ENCODE measurements around the gene SPAG9.

SPAG9 gene

GRCh38 chr17:50945779-50946222 lies 174.9 kb downstream of the SPAG9 start:
- Histone ChIP-seq H3K9me3 (ENCODE audit: control insufficient read depth, insufficient read depth, low read depth, low read length) (no peaks in the 10 kb centered on the region), H3K4me3 (ENCODE audit: low read depth, low read length) (no peak overlapping the region), H3K27ac (ENCODE audit: extremely low read depth, low read depth, low read length) (no peak overlapping the region), H3K36me3 (ENCODE audit: control insufficient read depth in 2 of 2, insufficient read depth in 1 of 2, low read length in 2 of 2) (no peaks in the 10 kb centered on the region), H3K4me1 (ENCODE audit: control insufficient read depth, insufficient read depth, low read length) (peaks cover 8% of the 10 kb centered on the region)
- TF ChIP-seq PRDM1 (tag by site-specific recombination; IDR thresholded peaks at IDR 0.05) (no peak), KLF17 (tag by site-specific recombination; IDR thresholded peaks at IDR 0.05) (no peak), ZNF426 (tag by site-specific recombination; IDR thresholded peaks at IDR 0.05) (no peak), ZNF266 (tag by site-specific recombination; IDR thresholded peaks at IDR 0.05; ENCODE audit: low read depth) (no peak), KLF8 (tag by site-specific recombination; IDR thresholded peaks at IDR 0.05) (no peak), ZNF350 (tag by site-specific recombination; IDR thresholded peaks at IDR 0.05) (no peak), ZNF214 (tag by site-specific recombination; IDR thresholded peaks at IDR 0.05; ENCODE audit: borderline replicate concordance) (no peak), ZNF548 (tag by site-specific recombination; IDR thresholded peaks at IDR 0.05) (no peak), MZF1 (tag by site-specific recombination; IDR thresholded peaks at IDR 0.05; ENCODE audit: borderline replicate concordance) (no peak), WT1 (tag by site-specific recombination; IDR thresholded peaks at IDR 0.05) (no peak), ZNF362 (tag by site-specific recombination; IDR thresholded peaks at IDR 0.05) (no peak), ZBTB21 (tag by site-specific recombination; IDR thresholded peaks at IDR 0.05) (no peak), YY2 (tag by site-specific recombination; IDR thresholded peaks at IDR 0.05) (no peak), ZNF341 (tag by site-specific recombination; IDR thresholded peaks at IDR 0.05; ENCODE audit: low read depth) (no peak), ZNF157 (tag by site-specific recombination; IDR thresholded peaks at IDR 0.05) (no peak), ZNF433 (tag by site-specific recombination; IDR thresholded peaks at IDR 0.05; ENCODE audit: low read depth) (no peak), HIC1 (tag by site-specific recombination; IDR thresholded peaks at IDR 0.05) (no peak)
- TF ChIP-seq, protein P1, sequence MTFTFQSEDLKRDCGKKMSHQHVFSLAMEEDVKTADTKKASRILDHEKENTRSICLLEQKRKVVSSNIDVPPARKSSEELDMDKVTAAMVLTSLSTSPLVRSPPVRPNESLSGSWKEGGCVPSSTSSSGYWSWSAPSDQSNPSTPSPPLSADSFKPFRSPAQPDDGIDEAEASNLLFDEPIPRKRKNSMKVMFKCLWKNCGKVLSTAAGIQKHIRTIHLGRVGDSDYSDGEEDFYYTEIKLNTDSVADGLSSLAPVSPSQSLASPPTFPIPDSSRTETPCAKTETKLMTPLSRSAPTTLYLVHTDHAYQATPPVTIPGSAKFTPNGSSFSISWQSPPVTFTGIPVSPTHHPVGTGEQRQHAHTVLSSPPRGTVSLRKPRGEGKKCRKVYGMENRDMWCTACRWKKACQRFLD (tag by site-specific recombination; IDR thresholded peaks at IDR 0.05): no peak
- POLR2A ChIA-PET: interaction anchor here (1.5 to 3.4 kb wide), 2 partner anchors 12 to 80 kb away, joined by 3 to 50 read pairs; partner anchors contain the start of gene TOB1
- CTCF ChIA-PET: interaction anchor here (0.6 to 2.3 kb wide), 7 partner anchors 11 to 807 kb away, joined by 3 to 12 read pairs (median 4); no protein-coding TSS in a partner anchor

DNA sequence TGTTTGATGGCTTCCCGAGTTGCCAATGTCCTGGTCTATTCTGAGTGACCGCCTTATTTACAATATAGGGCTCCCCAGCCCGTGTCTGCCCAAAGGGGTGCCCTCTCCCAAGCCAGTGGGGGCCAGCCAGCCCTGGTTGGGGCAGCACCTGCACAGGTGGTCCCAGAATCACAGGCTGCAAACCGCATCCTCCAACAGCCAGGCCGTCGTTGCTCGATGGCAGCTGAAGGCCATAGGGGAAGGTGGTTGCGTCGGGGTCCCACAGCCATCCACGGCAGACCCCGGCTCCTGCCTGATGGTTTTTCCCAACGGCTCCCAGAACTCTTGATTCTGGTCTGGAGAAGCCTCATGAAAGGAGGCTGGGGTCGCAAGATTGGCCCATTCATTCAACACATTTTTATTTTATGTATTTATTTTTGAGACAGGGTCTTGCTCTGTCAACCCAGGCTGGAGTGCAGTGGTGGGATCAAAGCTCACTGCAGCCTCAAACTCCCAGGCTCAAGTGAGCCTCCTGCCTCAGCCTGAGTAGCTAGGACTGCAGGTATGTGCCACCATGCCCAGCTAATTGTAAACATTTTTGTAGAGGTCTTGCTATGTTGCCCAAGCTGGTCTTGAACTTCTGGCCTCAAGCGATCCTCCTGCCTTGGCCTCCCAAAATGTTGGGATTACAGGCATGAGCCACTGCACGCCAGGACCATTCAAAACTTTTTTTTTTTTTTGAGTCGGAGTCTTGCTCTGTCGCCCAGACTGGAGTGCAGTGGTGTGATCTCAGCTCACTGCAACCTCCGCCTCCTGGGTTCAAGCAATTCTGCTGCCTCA lies 175.6 kb downstream of the SPAG9 start:
- ChIA-PET CTCF (interaction anchor here (0.8 to 2.3 kb wide), 8 partner anchors 8 to 289 kb away, joined by 3 to 12 read pairs (median 5); no protein-coding TSS in a partner anchor), POLR2A (interaction anchor here (0.6 to 3.4 kb wide), 5 partner anchors 10 to 79 kb away, joined by 3 to 50 read pairs (median 5); partner anchors contain the start of gene TOB1)
- no peaks in the 10 kb centered on the region for H3K9me3 ChIP-seq (ENCODE audit: control insufficient read depth, insufficient read depth, low read depth, low read length)
- peaks cover 8% of the 10 kb centered on the region for H3K4me1 ChIP-seq (ENCODE audit: control insufficient read depth, insufficient read depth, low read length)
- H3K36me3 ChIP-seq (ENCODE audit: control insufficient read depth in 2 of 2, insufficient read depth in 1 of 2, low read length in 2 of 2): no peaks in the 10 kb centered on the region
- H3K27ac ChIP-seq (ENCODE audit: extremely low read depth, low read depth, low read length): no peak overlapping the region
- H3K4me3 ChIP-seq (ENCODE audit: low read depth, low read length): no peak overlapping the region
- TF ChIP-seq ZBTB8A (tag by site-specific recombination; IDR thresholded peaks at IDR 0.05) (0 out of 2 replicates have a peak, but pooled peaks have one; percentile 1), ZNF335 (tag by site-specific recombination; conservative IDR thresholded peaks at IDR 0.05) (peak; percentile 33; the same call in 1 of the 2 replicates), ZNF121 (tag by site-specific recombination; IDR thresholded peaks at IDR 0.05) (0 out of 2 replicates have a peak, but pooled peaks have one; percentile 20)
- TF ChIP-seq, protein P2, sequence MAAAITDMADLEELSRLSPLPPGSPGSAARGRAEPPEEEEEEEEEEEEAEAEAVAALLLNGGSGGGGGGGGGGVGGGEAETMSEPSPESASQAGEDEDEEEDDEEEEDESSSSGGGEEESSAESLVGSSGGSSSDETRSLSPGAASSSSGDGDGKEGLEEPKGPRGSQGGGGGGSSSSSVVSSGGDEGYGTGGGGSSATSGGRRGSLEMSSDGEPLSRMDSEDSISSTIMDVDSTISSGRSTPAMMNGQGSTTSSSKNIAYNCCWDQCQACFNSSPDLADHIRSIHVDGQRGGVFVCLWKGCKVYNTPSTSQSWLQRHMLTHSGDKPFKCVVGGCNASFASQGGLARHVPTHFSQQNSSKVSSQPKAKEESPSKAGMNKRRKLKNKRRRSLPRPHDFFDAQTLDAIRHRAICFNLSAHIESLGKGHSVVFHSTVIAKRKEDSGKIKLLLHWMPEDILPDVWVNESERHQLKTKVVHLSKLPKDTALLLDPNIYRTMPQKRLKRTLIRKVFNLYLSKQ (tag by site-specific recombination; IDR thresholded peaks at IDR 0.05; ENCODE audit: borderline replicate concordance): no peak
- TF ChIP-seq, protein P3, sequence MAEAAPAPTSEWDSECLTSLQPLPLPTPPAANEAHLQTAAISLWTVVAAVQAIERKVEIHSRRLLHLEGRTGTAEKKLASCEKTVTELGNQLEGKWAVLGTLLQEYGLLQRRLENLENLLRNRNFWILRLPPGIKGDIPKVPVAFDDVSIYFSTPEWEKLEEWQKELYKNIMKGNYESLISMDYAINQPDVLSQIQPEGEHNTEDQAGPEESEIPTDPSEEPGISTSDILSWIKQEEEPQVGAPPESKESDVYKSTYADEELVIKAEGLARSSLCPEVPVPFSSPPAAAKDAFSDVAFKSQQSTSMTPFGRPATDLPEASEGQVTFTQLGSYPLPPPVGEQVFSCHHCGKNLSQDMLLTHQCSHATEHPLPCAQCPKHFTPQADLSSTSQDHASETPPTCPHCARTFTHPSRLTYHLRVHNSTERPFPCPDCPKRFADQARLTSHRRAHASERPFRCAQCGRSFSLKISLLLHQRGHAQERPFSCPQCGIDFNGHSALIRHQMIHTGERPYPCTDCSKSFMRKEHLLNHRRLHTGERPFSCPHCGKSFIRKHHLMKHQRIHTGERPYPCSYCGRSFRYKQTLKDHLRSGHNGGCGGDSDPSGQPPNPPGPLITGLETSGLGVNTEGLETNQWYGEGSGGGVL (tag by site-specific recombination; IDR thresholded peaks at IDR 0.05): peak; percentile 4; the same call in 1 of the 2 replicates
